Renal cortex interstitium (tissue), 11 donors: ENCODE data around the gene HBS1L. TPM values are rescaled to one million over a fixed set of nuclear protein-coding genes. Genes with fewer than 3 reads are reported as not detected.

Experiments
- DNase-seq, 11 donors: peaks; one replicate each; pipeline ENCODE4 v3.0.0-alpha.2; 2013; ENCODE audit warnings: low read depth in 9 of 11, low spot score in 4 of 11; ENCODE audit errors: extremely low read depth in 1 of 11
- polyA plus RNA-seq, 3 donors: library from polyadenylated mRNA; unstranded; fragments of 120-200 nt; gene quantifications; one replicate each; pipeline ENCODE4 v1.2.1, GENCODE V29; 2013; ENCODE audit not compliant: insufficient read length in 3 of 3

Gene HBS1L
- polyA plus RNA-seq, 3 donors, result 75.5 to 78.1 (median 77.0) TPM

DNA sequence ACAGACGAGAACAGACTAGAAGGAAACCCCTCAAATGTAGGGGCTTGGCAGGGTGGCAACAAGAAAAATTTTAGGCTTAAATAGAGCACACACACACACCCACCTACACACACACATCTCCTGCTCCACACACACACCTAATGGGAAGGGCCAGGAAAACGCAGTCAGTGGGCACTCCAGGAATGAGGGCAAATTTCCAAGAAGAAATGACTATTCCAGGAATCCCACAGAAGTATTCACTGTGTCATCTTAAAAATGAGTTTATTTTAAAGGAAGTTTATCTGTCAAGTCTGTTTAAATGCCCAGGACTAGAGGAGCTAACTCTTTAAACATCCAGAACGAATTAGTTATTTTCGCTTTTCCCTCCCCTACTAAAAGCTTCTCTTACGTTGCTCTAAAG lies 117.7 kb downstream of the HBS1L start:
- DNase-seq, result no peak

DNA sequence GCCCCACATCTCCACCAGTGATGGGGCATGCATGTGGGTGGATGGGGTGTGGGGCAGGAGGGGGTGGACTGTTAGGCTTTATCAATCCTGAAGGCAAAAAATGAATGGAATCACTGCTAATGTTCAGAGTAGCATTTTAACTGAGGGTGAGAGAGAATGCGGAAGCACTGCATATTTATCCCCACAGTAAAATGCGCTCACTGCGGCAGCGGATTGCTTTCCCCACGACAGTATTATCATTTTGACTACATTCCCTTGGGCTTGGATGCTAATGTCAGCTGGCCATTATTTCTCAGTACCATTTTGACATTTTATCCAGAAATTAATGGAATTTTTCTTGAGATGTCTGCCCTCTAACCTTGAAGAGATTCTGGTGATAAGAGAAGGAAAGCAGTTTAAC lies 118.1 kb downstream of the HBS1L start:
- DNase-seq, result no peak

DNA sequence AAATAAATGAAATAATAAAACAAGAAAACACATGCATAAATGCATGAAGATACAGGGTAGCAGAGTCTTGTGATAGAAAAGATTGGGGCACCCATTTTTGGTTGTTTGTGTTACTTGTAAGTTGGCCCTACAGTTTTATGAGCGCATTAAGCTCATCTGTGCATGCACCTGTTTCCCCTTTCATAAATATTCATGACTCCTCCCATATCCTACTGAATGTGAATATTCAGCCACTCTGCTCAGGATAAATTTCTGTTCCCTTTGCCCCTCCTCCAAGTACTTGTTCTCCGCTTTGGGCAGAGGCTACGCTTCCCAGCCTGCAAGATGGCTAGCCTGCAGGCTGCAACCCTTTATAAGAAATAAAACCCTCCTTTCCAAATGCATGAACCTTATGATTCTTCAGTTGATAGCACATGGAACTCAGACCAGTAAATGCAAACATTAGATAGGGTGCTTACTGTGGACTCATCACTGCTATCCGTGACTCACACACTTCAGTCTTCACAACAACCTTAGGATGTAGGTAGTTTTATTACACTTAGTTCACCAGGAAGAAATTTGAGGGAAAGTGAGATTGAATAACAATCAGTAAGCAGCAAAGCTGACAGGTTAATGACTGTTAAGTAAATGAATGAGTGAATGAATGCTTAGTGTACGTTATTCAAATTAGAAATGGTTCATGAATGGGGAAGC lies 119.7 kb downstream of the HBS1L start:
- no peak for DNase-seq

DNA sequence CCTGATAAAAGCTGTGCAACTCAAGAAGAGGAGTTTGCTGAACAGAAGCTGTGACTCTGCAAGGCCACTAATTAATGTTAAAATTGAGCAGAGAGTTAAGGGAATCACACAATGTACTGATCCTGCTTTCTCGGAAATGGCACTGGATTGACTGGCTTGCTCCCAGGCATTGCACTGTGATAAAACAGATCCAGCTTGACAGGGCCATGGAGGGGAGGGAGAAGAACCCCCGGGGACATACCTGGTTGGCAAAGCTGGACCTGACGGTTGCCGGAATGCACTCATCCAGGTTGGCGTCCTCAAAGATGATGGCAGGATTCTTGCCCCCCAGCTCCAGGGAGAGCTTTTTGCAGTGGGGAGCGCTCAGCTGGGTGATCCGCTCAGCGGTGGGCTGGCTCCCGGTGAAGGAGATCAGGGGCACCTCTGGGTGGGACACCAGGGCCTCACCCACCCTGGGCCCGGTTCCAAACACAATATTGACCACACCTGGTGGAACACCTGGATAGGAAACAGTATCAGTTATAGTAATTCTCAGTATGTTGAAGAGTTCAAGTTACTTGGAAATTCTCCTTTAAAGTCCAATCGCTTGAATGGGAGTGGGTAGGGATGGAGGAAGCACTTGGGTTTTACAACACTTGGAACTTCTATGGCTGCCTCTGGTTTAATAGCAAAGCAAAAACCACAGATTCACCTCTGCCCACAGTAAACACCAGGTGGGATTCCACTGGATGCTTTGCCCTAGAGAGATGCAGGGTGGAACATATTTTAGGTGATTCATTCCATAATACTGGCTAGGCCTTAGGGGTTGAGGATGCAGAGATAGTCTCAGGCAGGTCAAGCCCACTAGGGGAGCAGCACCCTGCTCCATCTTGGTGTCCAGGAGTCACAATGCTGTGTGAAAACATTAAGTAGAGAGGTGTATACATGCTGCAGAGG lies 121.8 kb downstream of the HBS1L start:
- no peak for DNase-seq

DNA sequence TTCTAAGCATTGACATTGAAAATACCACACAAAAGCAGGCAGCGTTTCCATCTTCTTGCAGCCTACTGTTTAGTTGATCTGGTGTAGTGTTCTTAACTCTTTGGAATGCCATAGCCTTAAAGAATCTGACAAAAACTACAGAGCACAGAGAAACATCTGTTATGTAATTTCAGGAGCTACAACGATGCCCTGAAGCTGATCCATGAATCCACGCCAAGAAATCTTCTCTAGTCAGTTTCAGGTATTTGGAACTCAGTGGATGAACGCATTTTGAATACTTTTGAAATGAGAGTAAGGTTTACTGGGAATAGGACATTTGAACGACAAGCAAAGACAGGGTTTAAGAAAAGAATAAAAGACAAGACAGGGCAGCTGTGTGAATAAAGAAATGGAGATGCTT lies 122.5 kb downstream of the HBS1L start:
- no peak for DNase-seq

DNA sequence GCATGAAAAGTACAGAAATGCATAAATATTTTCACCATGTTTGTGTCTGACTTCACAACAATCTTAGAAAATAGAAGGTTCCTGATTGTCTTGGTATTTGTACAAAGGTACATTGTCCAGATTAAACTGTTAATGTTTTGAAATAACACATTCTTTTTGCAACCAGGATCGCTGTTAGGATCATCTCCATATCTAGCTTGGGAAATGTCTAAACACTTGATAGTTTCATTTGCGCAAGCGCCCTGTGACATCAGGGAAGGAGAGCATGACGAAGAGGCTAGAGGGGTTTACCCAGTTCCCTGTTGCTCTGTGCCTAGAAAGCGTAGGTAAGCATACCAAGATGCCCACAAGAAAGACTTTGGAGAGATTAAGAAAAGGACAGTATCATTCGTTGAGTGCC lies 124.2 kb downstream of the HBS1L start:
- DNase-seq, result no peak

DNA sequence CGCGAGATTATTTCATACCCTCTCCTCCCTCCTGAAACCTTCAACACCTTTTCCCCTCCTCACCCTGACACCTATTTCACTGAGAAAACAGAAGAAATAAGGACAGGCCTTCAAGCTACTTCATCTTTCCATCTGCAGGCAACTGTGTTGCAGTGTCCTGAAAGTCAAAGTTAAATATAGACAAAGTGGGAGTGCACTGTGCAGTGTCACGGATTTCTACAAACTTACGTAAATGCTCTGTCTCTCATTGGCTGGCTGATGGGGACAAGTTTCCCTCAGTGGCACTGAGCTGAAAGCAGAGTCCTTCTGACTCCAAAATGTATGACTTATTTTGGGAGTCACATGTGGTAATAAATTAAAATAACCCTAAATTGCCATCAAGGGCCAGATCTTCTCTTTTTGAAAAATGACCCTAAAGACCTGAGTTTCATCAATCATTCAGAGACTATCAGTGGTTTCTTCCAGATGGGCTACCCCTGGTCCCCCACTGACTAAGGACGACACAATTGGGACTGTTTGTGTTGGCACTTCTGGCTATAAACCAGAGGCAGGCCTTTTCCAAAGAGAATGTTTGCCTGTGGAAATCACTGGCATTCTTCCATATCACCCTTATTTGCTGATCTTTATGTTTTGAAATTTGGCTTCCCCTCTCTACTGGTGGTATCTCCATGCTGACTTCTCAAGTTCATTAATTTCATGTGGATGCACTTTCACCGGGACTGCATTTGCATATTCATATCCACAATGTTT lies 126.3 kb downstream of the HBS1L start:
- DNase-seq, result no peak

DNA sequence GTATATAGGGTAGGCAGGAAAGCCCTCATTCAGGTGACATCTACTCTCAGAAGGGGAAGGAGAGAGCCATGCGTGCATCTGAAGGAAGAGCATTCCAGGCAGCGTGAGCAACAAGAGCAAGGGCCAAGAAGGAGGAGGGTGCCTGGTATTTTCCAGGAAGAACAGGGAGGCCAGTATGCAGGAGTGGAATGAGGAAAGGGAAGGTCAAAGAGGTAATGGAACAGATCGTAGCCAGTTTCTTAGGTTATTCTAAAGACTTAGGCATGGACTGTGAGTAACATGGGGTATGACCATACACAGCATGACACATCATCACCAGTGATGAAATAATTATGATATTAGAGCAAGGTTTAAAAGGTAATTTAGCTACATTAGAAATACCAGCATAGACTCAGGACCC lies 128.8 kb downstream of the HBS1L start:
- no peak for DNase-seq

DNA sequence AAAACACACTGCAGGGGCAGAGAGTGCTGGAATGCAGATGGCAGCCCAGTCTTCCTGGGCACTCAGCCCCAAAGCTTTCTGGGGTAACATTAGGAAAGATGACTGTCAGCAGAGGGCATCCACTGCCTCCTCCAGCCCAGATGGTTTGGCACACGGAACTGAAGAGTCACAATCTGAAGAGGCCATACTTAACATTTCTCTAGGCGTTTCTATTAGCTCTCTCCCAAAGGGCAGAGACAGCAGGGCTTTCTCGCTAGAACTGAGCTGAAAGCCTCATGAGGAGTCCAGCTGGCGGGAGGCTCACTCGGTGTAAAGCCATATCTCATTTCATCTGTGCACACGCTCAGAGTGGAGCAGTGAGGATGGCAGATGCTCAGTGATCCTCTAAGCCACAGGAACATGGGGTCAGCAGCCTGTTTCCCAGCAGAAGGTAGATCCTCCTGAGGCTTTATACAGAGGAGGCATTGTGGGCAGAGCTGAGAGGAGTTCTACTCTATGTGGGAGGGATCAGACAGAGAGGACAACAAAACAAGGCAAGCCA lies 132.8 kb downstream of the HBS1L start:
- no peak for DNase-seq

DNA sequence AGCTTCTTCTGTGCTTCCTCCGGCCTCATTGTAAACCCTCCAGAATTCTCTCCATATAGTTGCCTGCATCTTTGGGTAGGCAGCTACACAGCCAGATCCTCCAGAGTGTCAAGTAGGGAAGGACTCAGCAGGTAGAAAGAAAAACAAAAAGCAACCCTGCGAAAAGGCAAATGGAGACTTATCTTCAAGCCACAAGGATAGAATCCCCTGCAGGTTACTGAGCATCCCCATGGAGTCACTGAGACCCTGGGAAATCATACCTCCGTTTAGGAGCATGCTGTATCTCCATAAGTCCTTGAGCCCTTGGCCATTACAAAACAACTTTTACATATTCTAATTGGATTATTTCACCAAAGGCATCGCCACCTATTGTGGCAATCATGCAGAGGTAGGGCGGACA lies 133.3 kb downstream of the HBS1L start:
- no peak for DNase-seq

DNA sequence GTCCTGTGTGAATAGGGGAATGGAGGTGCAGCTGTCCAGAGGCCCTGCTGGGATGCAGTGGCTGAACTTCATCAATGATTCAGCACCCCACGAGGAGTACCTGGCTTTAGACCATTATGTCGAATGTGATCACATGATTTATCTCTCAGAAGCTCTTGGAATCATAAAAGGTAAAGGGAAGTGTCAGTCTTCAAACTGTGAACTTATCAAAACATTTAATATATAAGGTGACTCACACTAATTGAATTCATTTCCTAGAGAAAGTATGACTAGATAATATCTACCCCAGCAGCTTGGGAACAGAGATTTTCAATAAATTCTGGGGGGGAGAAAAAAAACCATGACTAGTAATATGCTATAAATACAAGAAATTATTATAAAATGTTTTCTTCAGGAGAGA lies 134.2 kb downstream of the HBS1L start:
- no peak for DNase-seq

DNA sequence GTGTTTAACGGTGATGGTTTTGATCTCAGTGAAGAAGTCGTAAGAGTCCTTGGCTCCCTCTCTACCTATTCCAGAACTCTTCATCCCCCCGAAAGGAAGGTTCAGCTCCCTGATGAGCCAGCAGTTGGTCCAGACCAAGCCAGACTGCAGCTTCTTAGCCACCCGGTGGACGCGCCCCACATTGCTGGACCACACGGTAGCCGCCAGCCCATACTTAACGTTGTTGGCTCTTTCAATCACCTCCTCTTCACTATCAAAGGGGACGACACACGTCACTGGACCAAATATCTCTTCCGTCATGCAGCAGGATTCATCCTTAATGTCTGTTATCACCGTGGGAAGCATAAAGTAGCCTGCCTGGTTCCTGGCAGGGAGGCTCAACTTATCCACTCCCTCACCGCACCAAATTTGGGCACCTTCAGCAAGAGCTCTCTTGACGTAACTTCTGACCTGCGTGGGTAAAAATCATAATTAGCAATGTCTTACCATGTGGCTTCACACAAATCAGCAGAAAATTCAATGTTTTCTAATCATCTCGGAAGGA lies 136.1 kb downstream of the HBS1L start:
- DNase-seq, result no peak

DNA sequence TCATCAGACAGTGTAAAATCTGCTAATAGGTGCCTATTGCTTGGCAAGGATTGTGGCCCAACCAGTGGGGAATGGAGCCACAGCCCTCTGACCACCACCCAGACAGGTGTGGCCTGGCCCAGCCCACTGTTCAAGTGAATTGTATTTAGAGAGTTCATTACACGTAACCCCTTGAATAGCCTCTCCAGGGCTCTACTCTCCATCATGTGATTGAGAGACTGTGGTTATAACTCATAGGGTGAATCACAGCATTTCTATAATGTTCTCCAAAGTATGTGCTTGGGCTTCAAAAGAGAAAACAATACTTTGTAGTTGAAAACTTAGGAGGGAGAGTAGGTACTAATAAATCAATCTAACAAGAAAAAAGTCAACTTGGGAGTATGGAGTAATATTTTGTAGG lies 143.1 kb downstream of the HBS1L start:
- DNase-seq, result no peak

DNA sequence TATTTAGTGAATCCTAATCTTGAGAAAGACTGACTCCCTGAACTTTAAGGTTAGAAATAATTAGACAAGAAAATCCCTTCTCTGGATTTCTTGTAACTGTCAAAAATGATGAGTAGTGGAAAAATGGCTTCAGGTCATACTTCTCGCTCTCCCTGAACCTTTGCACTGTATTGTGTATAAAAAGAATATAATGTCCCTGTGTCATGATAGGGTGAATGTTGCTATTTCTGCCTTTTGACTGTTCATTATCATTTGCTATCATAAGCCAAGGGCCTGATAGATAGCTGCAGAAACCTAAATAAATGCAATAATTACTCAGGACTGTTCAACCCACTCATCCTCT lies 144.1 kb downstream of the HBS1L start:
- no peak for DNase-seq

Other genes starting within 250 kb of the HBS1L start
- gene ALDH8A1, start 104.7 kb downstream of the HBS1L start, polyA plus RNA-seq, result 10 to 100 TPM; 29.0 to 36.4 (median 32.3) TPM
- 1 to 10 TPM; 3.9 to 5.5 (median 5.2) TPM for gene MYB, start 126.5 kb upstream of the HBS1L start, polyA plus RNA-seq